ENCODE results near the gene MED25. TPM values are rescaled to one million over a fixed set of nuclear protein-coding genes. Genes with fewer than 3 reads are reported as not detected.
A peak's percentile ranks its signal among the peaks of the same experiment; 100 is the strongest.

MED25 gene
- total and polyA plus RNA-seq, 9 of the 15 experiments (the other 6 are each of a cell fraction or from before 2014, with no cell fraction given) = 4.1 to 93.9 (median 19.3) TPM

GRCh38 chr19:49801401-49801888 lies 16.6 kb upstream of the MED25 start:
- ChIA-PET CTCF (ENCODE audit: low intra/inter-chr PET ratio) (no interaction called here), POLR2A (no interaction called here)
- DNase-seq (ENCODE audit: extremely low read depth in 1 of 4, low spot score in 3 of 4) = no peak
- TF ChIP-seq ZNF77 (CRISPR knock-in tag; IDR thresholded peaks at IDR 0.05) (no peak), POLR2G (IDR thresholded peaks at IDR 0.05; ENCODE audit: low read depth, low read length) (0 out of 2 replicates have a peak, but pooled peaks have one; percentile 1)
- in situ Hi-C loops (cut with MboI) = no loop called here
- TSS peak; percentile 15 for BruUV-seq (replicated peaks)
- Histone ChIP-seq H3K9me3 (replicated peaks; ENCODE audit: control insufficient read depth, insufficient read depth, low read depth, low read length) (no peaks in the 10 kb centered on the region), H4K20me1 (replicated peaks; ENCODE audit: control insufficient read depth, insufficient read depth, low read length) (peaks cover 5% of the 10 kb centered on the region), H3K4me2 (ENCODE audit: insufficient read depth, low read length) (no peak overlapping the region), H3K79me2 (ENCODE audit: control insufficient read depth, insufficient read depth, low read length) (no peaks in the 10 kb centered on the region), H3K4me3 (no peak overlapping the region), H3K4me1 (replicated peaks in 1 of 2; ENCODE audit: control insufficient read depth in 2 of 2, insufficient read depth in 2 of 2, low read length in 2 of 2) (peaks cover 0 to 51% of the 10 kb centered on the region in 2 experiments; a peak in 3 of 5 replicates), H3K36me3 (ENCODE audit: control insufficient read depth, insufficient read depth, low read length) (peaks cover 95% of the 10 kb centered on the region), H3K27me3 (ENCODE audit: control insufficient read depth in 2 of 2, insufficient read depth in 2 of 2, low read length in 2 of 2) (no peaks in the 10 kb centered on the region), H3K27ac (ENCODE audit: extremely low read depth, low read depth, low read length) (no peak overlapping the region), H3K9ac (ENCODE audit: insufficient read depth in 1 of 2, low read depth in 2 of 2, low read length in 2 of 2) (peak overlapping the region in 1 of 2 experiments; percentile 78; a peak in 2 of 4 replicates), H2AFZ (ENCODE audit: low read depth, low read length) (no peak overlapping the region), H3K9me1 (ENCODE audit: control insufficient read depth, insufficient read depth, low read length) (no peaks in the 10 kb centered on the region)
- FAIRE-seq = no peak
- 95% methylated on average over 5 of the region's 32 CpGs for WGBS (ENCODE audit: insufficient coverage, low coverage, missing lambda C conversion rate)
- no peak for ATAC-seq
- intact Hi-C loops (cut with micrococcal nuclease) = no loop called here

GRCh38 chr19:49801966-49802661 lies 16.0 kb upstream of the MED25 start:
- Histone ChIP-seq H3K4me3 (no peak overlapping the region), H2AFZ (ENCODE audit: low read depth, low read length) (no peak overlapping the region), H3K4me2 (ENCODE audit: insufficient read depth, low read length) (no peak overlapping the region), H3K4me1 (replicated peaks in 1 of 2; ENCODE audit: control insufficient read depth in 2 of 2, insufficient read depth in 2 of 2, low read length in 2 of 2) (peaks cover 2 to 57% of the 10 kb centered on the region in 2 experiments; a peak in 4 of 5 replicates), H3K9me1 (ENCODE audit: control insufficient read depth, insufficient read depth, low read length) (no peaks in the 10 kb centered on the region), H3K79me2 (ENCODE audit: control insufficient read depth, insufficient read depth, low read length) (no peaks in the 10 kb centered on the region), H3K9me3 (replicated peaks; ENCODE audit: control insufficient read depth, insufficient read depth, low read depth, low read length) (no peaks in the 10 kb centered on the region), H3K27me3 (ENCODE audit: control insufficient read depth in 2 of 2, insufficient read depth in 2 of 2, low read length in 2 of 2) (no peaks in the 10 kb centered on the region), H3K9ac (ENCODE audit: insufficient read depth in 1 of 2, low read depth in 2 of 2, low read length in 2 of 2) (0 out of 4 replicates have a peak overlapping the region, but pooled peaks of 1 of the 2 experiments have one; percentile 43), H3K36me3 (ENCODE audit: control insufficient read depth, insufficient read depth, low read length) (peaks cover 93% of the 10 kb centered on the region), H3K27ac (ENCODE audit: extremely low read depth, low read depth, low read length) (no peak overlapping the region), H4K20me1 (replicated peaks; ENCODE audit: control insufficient read depth, insufficient read depth, low read length) (peaks cover 5% of the 10 kb centered on the region)
- ChIA-PET CTCF (ENCODE audit: low intra/inter-chr PET ratio) (interaction anchor here (0.6 kb wide), 1 partner anchor 70 kb away, joined by 3 read pairs; no protein-coding TSS in a partner anchor), POLR2A (no interaction called here)
- FAIRE-seq (peak; percentile 77), DNase-seq (ENCODE audit: extremely low read depth in 1 of 4, low spot score in 3 of 4) (peak in 3 of 4 experiments; percentile 39 to 75 (median 64)), ATAC-seq (peak; percentile 65)
- intact Hi-C loops (cut with micrococcal nuclease) (no loop called here), in situ Hi-C loops (cut with MboI) (no loop called here)
- BruUV-seq (replicated peaks) = no TSS peak
- 75% methylated on average over 20 of the region's 38 CpGs for WGBS (ENCODE audit: insufficient coverage, low coverage, missing lambda C conversion rate)
- TF ChIP-seq CREM (IDR thresholded peaks at IDR 0.05; ENCODE audit: low read depth) (no peak), ZNF384 (IDR thresholded peaks at IDR 0.05; ENCODE audit: low read depth, low read length) (no peak), CAMTA2 (CRISPR knock-in tag; conservative IDR thresholded peaks at IDR 0.05) (no peak), ZNF431 (CRISPR knock-in tag; IDR thresholded peaks at IDR 0.05) (no peak), POLR3G (IDR thresholded peaks at IDR 0.05; ENCODE audit: extremely low read depth, insufficient read length, insufficient replicate concordance) (no peak), ZNF696 (CRISPR knock-in tag; conservative IDR thresholded peaks at IDR 0.05) (no peak), ZNF263 (CRISPR knock-in tag; IDR thresholded peaks at IDR 0.05; ENCODE audit: borderline replicate concordance) (no peak), ZNF518B (CRISPR knock-in tag; IDR thresholded peaks at IDR 0.05) (no peak), KAT7 (CRISPR knock-in tag; IDR thresholded peaks at IDR 0.05; ENCODE audit: borderline replicate concordance) (no peak), RBM39 (optimal IDR thresholded peaks at IDR 0.05; ENCODE audit: low read depth, low read length) (no peak), RBM17 (IDR thresholded peaks at IDR 0.05; ENCODE audit: borderline replicate concordance, low read depth, low read length) (no peak)

All from K562 (cell line).